Measurements from ENCODE around the gene ZFYVE19.
A peak's percentile ranks its signal among the peaks of the same experiment; 100 is the strongest.

ZFYVE19 gene

DNA sequence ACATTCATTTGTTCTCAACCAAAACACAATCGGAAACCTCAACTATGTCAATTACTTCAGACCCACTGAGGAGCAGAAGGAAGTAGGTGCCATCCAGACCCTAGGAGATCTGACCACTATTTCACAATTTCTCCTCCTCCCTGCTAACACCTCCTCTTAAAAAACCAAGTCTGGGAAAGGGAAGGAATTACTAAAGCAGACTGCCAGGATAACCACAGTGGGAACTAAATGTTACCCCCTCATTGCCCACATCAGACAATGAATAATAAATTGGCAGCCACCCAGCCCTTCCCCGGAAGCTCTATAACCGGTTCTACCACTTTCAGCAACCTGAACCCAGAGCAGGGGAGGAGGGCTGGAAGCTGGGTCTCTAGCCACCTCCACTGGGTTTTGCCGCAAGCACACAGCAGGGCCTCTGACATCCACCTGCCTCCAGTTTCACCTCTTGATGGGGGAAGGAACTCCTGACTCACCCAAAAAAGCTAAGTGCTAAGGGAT lies 19.5 kb upstream of the ZFYVE19 start:
- H3K9me3 ChIP-seq (ENCODE audit: insufficient read depth, low read depth, low read length): no peaks in the 10 kb centered on the region
- peaks cover 21% of the 10 kb centered on the region for H3K4me1 ChIP-seq (ENCODE audit: insufficient read depth, low read length, poor library complexity, severe bottlenecking)
- no peaks in the 10 kb centered on the region for H3K79me2 ChIP-seq (ENCODE audit: insufficient read depth, low read length)
- H3K4me3 ChIP-seq (ENCODE audit: low read length, poor library complexity, severe bottlenecking): peak overlapping the region; percentile 52
- no peaks in the 10 kb centered on the region for H3K27me3 ChIP-seq (ENCODE audit: insufficient read depth, low read length, poor library complexity, severe bottlenecking)
- no peaks in the 10 kb centered on the region for H3K9me2 ChIP-seq (replicated peaks; ENCODE audit: low read depth, low read length)
- H3F3A ChIP-seq (ENCODE audit: low read depth): no peaks in the 10 kb centered on the region
- peak overlapping the region; percentile 74 for H3K4me2 ChIP-seq (ENCODE audit: low read depth, low read length, poor library complexity, severe bottlenecking)
- no peaks in the 10 kb centered on the region for H3K36me3 ChIP-seq (ENCODE audit: insufficient read depth, low read length)
- peak overlapping the region; percentile 36 for H3K9ac ChIP-seq (ENCODE audit: low read depth, low read length, poor library complexity, severe bottlenecking)
- TF ChIP-seq CTCF (conservative IDR thresholded peaks at IDR 0.05; ENCODE audit: low read length) (no peak), EZH2phosphoT487 (IDR thresholded peaks at IDR 0.05; ENCODE audit: borderline replicate concordance) (no peak)
- 0 out of 2 replicates have a peak overlapping the region, but pooled peaks have one; percentile 20 for H2AFZ ChIP-seq (ENCODE audit: low read length)
- H4K20me1 ChIP-seq (ENCODE audit: insufficient read depth, low read length, poor library complexity, severe bottlenecking): peaks cover 11% of the 10 kb centered on the region

DNA sequence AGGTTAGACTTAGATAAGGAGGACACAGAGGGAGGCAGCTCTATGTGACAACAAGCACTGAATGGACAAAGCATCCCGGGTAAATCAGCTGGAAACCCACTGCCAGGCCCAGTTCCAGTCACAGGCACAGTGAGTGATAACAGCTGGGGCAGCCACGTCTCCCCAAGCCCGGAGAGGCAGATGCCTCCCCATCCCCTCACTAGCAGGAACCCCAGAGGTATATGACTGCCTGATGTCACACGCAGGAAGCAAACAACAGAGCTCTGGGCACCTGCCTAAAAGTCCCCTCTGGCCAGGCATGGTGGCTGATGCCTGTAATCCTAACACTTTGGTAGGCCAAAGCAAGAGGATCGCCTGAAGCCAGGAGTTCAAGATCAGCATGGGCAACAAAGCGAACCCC lies 18.9 kb upstream of the ZFYVE19 start:
- Histone ChIP-seq H3K4me2 (ENCODE audit: low read depth, low read length, poor library complexity, severe bottlenecking) (peak overlapping the region; percentile 74), H3K27me3 (ENCODE audit: insufficient read depth, low read length, poor library complexity, severe bottlenecking) (no peaks in the 10 kb centered on the region), H3F3A (ENCODE audit: low read depth) (no peaks in the 10 kb centered on the region), H2AFZ (ENCODE audit: low read length) (no peak overlapping the region), H3K4me1 (ENCODE audit: insufficient read depth, low read length, poor library complexity, severe bottlenecking) (peaks cover 21% of the 10 kb centered on the region), H3K36me3 (ENCODE audit: insufficient read depth, low read length) (no peaks in the 10 kb centered on the region), H3K9ac (ENCODE audit: low read depth, low read length, poor library complexity, severe bottlenecking) (no peak overlapping the region), H3K9me3 (ENCODE audit: insufficient read depth, low read depth, low read length) (no peaks in the 10 kb centered on the region), H3K9me2 (replicated peaks; ENCODE audit: low read depth, low read length) (no peaks in the 10 kb centered on the region), H4K20me1 (ENCODE audit: insufficient read depth, low read length, poor library complexity, severe bottlenecking) (peaks cover 11% of the 10 kb centered on the region), H3K79me2 (ENCODE audit: insufficient read depth, low read length) (no peaks in the 10 kb centered on the region), H3K4me3 (ENCODE audit: low read length, poor library complexity, severe bottlenecking) (peak overlapping the region; percentile 52)
- TF ChIP-seq EZH2phosphoT487 (IDR thresholded peaks at IDR 0.05; ENCODE audit: borderline replicate concordance): no peak
- TF ChIP-seq CTCF (conservative IDR thresholded peaks at IDR 0.05; ENCODE audit: low read length): no peak

DNA sequence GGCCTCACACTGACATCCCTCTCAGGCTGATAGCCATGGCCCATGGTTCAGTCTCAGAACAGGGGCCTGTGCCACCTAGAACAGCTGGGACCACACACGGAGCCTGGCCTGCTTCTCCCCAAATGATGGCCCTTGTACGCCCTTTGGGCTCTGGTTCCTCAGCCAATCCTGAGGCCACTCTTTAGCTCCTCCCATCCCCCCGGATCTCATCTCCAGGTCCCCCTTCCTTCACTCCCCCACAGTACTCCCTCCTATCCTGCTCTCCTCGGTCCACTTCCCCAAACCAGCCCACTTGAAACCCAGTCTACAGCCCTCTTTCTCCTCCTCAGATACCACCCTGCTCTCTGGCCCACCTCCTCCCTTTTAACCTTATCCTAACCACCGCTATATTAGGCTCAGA lies 17.8 kb upstream of the ZFYVE19 start:
- TF ChIP-seq EZH2phosphoT487 (IDR thresholded peaks at IDR 0.05; ENCODE audit: borderline replicate concordance) (no peak), CTCF (conservative IDR thresholded peaks at IDR 0.05; ENCODE audit: low read length) (no peak)
- no peak overlapping the region for H3K9ac ChIP-seq (ENCODE audit: low read depth, low read length, poor library complexity, severe bottlenecking)
- H3K27me3 ChIP-seq (ENCODE audit: insufficient read depth, low read length, poor library complexity, severe bottlenecking): no peaks in the 10 kb centered on the region
- peaks cover 11% of the 10 kb centered on the region for H4K20me1 ChIP-seq (ENCODE audit: insufficient read depth, low read length, poor library complexity, severe bottlenecking)
- no peaks in the 10 kb centered on the region for H3K9me3 ChIP-seq (ENCODE audit: insufficient read depth, low read depth, low read length)
- no peaks in the 10 kb centered on the region for H3K9me2 ChIP-seq (replicated peaks; ENCODE audit: low read depth, low read length)
- H3K4me2 ChIP-seq (ENCODE audit: low read depth, low read length, poor library complexity, severe bottlenecking): no peak overlapping the region
- peaks cover 21% of the 10 kb centered on the region for H3K4me1 ChIP-seq (ENCODE audit: insufficient read depth, low read length, poor library complexity, severe bottlenecking)
- H2AFZ ChIP-seq (ENCODE audit: low read length): no peak overlapping the region
- no peaks in the 10 kb centered on the region for H3K79me2 ChIP-seq (ENCODE audit: insufficient read depth, low read length)
- H3F3A ChIP-seq (ENCODE audit: low read depth): no peaks in the 10 kb centered on the region
- H3K4me3 ChIP-seq (ENCODE audit: low read length, poor library complexity, severe bottlenecking): no peak overlapping the region
- H3K36me3 ChIP-seq (ENCODE audit: insufficient read depth, low read length): no peaks in the 10 kb centered on the region

Data from Loucy (cell line).